GM19395 (cell line): ENCODE measurements around the gene LHFPL2.
A peak's percentile ranks its signal among the peaks of the same experiment; 100 is the strongest.

Source experiments
- ATAC-seq: cut with Tn5 transposase; IDR thresholded peaks from one replicate; pipeline ENCODE4 v1.9.1; 2021; ENCODE audit warnings: mild to moderate bottlenecking, moderate library complexity; ENCODE audit not compliant: unreplicated experiment

Gene LHFPL2

DNA sequence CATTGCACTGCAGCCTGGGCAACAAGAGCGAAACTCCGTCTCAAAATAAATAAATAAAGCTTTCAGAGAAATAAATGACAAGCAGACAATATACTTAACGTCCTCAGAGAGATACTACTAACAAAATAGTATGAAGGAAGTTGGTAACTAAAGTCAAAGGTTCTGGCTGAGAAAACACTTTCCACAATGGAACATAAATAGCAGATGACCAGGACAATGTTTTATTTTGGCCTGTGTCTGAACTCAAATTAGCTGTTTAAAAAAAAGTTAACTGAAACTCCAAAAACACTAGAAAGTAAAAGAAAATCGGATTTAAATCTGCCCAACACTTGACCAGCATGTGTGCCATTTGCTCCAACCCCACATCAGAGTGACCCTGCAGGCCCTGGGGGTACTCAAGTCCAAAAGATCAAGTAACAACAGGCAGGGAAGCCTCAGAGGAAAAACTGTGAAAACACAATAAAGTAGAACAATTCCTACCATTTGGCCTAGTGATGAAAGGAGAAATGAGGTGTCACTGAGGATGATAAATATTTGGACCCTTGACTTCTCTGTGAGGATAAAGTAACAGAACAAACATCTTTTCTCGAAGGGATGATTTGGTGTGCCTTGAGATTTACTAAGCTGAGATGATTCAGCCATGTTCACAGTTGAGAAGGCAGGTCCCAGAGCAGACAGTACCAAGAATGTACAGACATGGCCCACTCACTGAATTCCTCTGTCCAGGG is 47.7 kb downstream of the LHFPL2 start:
- no peak for ATAC-seq

GRCh38 chr5:78598973-78599372 is 49.6 kb downstream of the LHFPL2 start:
- ATAC-seq = no peak

- ATAC-seq = no peak
Measured at GRCh38 chr5:78597974-78598371, 50.6 kb downstream of the LHFPL2 start.

DNA sequence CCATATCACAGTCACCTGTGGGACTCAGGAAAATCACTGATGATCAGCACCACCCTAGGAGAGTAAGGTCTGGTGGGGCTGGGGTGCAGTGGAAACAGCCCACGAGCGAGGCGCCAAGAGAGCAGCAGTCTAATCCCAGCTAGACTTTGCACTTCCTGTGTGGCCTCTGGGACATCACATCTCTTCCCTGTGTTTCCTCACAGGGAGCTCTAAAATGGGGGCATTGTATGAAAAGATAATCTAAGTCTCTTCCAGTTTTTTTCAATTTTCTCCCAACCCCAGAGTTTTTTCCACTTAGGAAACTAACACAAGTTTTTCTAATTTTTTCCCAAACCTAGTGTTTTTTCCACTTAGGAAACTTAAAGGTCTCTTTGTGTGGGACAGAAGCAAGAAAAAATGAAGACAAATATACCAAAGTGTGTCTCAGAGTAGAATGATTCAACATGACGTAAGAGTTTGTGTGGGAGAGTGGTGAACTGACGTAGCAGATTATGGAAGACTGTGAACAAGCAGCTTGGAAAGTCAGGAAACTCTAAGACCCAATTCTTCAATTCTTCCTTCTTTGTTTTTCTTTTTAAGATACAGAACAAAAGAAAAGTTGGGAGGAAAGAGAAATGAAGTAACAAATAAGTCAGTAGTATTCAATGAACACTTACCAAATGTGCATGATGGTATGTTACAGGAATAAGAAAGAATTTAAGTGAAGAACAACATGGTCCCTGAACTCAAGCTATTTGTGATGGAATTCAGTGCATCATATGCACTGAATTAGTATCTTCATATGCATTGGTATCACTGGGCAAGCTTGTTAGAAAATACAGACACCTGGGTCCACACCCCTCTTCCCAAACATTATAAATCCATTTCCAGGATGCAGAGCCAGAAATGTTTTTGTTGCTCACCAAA is 51.3 kb downstream of the LHFPL2 start:
- ATAC-seq = no peak

DNA sequence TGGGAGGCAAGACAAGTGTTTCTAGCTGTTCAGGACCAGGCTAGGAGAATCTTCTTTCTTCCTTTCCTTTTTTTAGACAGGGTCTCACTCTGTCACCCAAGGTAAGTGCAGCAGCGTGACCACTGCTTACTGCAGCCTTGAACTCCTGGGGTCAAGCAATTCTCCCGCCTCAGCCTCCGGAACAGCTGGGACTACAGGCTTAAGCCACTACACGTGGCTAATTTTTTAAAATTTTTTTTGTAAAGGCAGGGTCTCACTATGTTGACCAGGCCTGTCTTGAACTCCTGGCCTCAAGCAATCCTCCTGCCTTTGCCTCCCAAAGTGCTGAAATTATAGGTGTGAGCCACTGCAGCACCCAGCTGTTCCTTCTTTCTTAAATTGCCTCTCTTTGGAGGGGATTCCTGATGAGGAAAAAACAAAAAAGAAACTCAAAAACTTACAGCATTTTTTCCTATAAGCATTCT is 53.1 kb downstream of the LHFPL2 start:
- ATAC-seq = no peak

GRCh38 chr5:78594610-78595457 is 53.7 kb downstream of the LHFPL2 start:
- no peak for ATAC-seq

- no peak for ATAC-seq
Measured at GRCh38 chr5:78594021-78594420, 54.6 kb downstream of the LHFPL2 start.

- ATAC-seq = no peak
Measured at GRCh38 chr5:78593465-78593864, 55.1 kb downstream of the LHFPL2 start.

DNA sequence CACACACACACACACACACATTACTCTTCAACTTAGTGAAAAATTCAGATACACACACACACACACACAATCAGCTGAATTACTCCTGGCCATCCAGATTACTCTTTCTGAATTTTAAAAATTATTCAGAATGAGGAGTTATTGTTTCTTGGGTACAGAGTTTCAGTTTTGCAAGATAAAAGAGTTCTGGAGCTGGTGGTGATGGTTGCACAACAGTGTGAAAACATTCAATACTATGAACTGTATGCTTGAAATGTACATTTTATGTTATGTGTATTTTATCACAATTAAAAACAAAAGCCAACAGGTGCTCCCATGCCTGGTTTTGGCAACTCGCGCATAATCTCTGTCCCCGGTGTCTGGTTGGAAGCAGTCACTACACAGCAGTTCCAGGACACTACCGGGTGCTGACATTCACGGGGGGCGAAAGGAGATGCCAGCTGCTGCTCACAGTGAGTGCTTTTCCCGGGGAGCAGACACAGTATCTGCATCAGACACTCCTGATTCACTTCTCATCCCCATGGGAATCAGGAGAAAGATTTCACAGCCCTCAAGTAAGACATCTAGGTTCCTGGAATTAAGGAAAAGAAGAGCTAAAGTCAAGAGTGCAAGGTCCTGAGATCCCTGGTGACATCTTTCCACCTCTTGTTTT is 55.7 kb downstream of the LHFPL2 start:
- no peak for ATAC-seq

DNA sequence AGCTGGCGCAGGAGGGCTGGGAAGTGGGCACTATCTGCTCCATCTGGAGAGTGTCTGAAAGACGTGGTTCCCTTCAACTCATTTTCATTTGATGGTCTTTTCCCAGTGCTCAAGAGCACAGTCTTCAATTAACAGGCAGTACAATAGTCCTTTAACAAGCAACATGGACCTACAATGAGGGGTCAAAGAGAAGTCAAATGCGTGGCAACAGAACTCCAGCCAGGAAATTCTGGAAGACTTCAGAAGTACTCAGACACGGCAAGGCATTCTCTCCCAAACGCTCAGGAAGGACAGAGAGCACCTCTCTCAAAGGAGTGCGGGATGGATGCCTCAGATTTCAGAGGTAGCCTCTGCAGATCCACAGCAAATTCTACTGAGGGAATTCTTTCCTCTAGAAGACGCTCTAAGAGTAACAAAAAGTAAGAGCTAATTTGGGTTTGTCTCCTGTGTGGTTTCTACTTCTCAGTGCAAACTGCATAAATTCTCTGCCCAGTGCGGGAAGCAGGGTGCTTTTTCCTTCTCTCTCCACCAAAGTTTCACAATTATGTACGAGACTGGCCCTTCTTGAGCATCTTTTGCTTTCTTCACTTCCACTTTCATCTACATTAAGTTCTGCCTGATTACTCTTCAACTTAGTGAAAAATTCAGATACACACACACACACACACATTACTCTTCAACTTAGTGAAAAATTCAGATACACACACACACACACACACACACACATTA is 56.4 kb downstream of the LHFPL2 start:
- ATAC-seq = peak; percentile 84

DNA sequence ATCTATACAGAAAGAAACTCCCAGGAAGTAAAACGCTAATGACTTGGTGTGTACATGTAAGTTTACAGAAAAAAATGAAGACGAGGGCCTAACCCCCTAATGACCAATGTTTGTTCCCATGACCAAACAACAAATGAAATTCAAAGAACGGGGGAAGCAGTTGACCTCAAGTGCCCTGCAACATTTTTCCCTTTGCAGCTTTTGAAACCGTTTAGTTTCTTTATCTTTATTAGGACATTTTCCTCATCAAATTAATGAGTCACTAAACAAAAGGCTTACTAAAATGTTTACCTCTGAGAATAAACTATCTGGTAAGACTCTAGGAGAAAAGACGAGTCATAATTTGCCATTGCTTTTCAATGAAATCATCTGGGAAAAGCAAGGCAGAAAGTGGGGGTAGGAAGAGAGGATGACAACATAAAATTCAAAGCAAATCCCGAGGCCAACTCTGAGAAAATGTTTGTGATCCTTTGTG is 57.4 kb downstream of the LHFPL2 start:
- no peak for ATAC-seq

GRCh38 chr5:78589923-78590322 is 58.6 kb downstream of the LHFPL2 start:
- ATAC-seq = no peak

DNA sequence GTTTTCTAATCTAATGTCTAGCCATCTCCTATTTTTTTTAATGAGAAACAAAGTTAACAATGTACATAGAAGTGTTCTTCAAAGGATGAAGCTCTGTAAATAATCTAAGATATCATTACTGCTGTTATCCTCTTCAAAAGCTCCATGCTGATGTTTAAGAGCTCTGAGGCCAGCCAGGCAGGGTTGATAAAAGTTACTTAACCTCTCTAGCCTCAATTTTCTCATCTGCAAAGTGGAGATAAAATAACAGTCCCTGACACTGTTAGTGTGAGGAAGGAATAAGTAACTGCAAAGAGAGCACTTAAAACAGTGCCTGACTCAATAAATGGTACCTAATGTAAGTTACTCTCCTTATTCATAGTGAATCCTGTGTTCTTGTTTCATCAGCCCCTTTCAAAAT is 60.1 kb downstream of the LHFPL2 start:
- no peak for ATAC-seq

DNA sequence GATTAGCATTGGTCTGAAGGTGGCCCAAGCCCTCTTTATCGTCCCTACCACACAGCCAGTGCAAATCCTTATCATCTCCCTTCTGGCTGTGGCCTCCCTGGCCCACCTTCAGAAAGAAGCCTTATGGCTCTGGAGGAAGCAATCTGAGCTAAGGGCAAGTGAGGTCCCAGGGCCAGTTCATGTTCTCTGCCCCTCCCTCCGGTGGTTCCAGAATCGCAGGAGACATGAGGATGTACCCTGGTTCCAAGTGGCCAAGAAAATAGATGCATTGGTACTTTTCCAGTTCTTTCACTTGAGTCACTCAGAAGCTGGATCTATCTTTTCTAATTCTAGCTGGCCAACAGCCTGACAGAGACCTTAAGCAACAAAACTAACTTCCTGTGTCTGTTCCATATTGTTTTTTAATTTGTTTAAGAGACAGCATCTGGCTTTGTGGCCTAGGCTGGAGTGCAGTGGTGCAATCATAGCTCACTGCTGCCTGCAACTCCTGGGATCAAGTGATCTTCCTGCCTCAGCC is 60.7 kb downstream of the LHFPL2 start:
- ATAC-seq = no peak

- ATAC-seq = no peak
Measured at GRCh38 chr5:78587081-78587774, 61.3 kb downstream of the LHFPL2 start.

DNA sequence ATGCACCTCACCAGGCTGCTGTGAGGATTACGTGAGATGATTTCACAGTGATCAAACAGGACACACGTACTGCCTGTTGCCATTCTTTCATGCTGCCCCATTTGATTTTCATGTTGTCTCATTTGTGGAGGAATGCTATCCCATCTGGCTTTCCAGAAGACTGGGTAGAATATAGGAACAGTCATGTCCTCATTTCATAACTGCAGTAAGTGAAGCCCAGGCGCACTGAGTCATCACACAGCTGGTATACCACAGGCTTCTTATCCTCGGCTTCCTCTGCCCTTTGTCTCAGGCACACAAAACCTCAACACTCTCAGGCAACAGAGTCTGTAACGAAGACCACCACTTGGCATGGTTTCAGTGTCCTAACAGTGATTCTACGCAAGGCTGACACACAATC is 62.3 kb downstream of the LHFPL2 start:
- no peak for ATAC-seq

- ATAC-seq = no peak
Measured at GRCh38 chr5:78578015-78578414, 70.6 kb downstream of the LHFPL2 start.

DNA sequence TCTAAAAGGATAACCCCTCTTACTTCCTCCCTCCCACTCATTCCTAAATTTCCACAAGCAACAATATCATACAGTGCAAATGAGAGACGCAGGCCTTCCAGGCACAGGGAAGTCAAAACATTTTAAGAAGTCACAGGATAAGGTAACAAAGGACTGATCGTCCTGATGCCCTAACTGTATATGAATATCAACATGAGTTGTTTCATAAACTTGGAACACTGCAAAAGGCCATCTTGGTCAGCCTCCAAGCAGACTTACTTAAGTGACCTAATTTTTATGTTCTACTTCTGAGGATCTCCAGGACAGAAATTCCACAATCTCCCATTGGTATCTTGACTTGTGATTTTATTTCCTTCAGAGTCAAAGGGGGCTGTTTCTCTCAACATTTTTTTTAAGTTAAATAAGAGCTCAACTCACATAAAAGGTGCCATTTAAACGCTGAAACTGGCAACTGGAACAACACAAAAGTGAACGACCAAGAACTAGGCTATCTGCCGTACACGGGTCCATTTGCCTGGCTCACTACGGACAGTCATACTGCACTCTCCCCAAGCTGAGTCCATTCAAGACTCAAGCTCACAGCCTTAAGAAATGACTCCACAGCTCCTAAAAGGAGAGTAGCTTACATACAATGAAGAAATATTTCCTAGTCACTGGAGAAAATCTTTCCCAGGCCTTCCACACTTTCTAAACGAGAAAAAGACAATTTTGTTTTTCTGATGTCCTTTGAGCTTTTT is 71.3 kb downstream of the LHFPL2 start:
- no peak for ATAC-seq
